Measurements from ENCODE around the gene MPC1L. TPM values are rescaled to one million over a fixed set of nuclear protein-coding genes. Genes with fewer than 3 reads are reported as not detected.

The MPC1L gene
- total RNA-seq, 4 donors from 2014 or later, result not detected

GRCh38 chrX:40660381-40660780 lies 37.2 kb downstream of the MPC1L start:
- no peaks in the 10 kb centered on the region for H3K4me1 ChIP-seq
- peaks cover 0 to 71% of the 10 kb centered on the region in 2 donors for H3K36me3 ChIP-seq
- TF ChIP-seq CTCF (IDR thresholded peaks at IDR 0.05), result no peak
- no peak for TF ChIP-seq POLR2A (IDR thresholded peaks at IDR 0.05)
- no peak for TF ChIP-seq POLR2AphosphoS5 (IDR thresholded peaks at IDR 0.05)
- no peak for TF ChIP-seq EP300 (IDR thresholded peaks at IDR 0.05)
- H3K27ac ChIP-seq, result no peak overlapping the region
- H3K9me3 ChIP-seq, result no peaks in the 10 kb centered on the region
- no peak for ATAC-seq
- no peaks in the 10 kb centered on the region for H3K27me3 ChIP-seq
- WGBS, 2 donors (ENCODE audit: low coverage in 1 of 2), result 86 to 91% methylated on average over 5 of the region's 5 CpGs
- no peak overlapping the region for H3K4me3 ChIP-seq

- no peak overlapping the region for H3K27ac ChIP-seq
- WGBS, 2 donors (ENCODE audit: low coverage in 1 of 2), result 86 to 100% methylated on average over 2 of the region's 2 CpGs
- no peaks in the 10 kb centered on the region for H3K27me3 ChIP-seq
- no peaks in the 10 kb centered on the region for H3K9me3 ChIP-seq
- TF ChIP-seq POLR2AphosphoS5 (IDR thresholded peaks at IDR 0.05) (no peak), EP300 (IDR thresholded peaks at IDR 0.05) (no peak), CTCF (IDR thresholded peaks at IDR 0.05) (no peak), POLR2A (IDR thresholded peaks at IDR 0.05) (no peak)
- no peaks in the 10 kb centered on the region for H3K4me1 ChIP-seq
- no peak for ATAC-seq
- peaks cover 0 to 83% of the 10 kb centered on the region in 2 donors for H3K36me3 ChIP-seq
- no peak overlapping the region for H3K4me3 ChIP-seq
Observed at GRCh38 chrX:40661489-40661888, 38.3 kb downstream of the MPC1L start.

- Histone ChIP-seq H3K27ac (peak overlapping the region in 1 of 4 donors; percentile 8), H3K36me3 (peaks cover 0 to 83% of the 10 kb centered on the region in 2 donors), H3K9me3 (no peaks in the 10 kb centered on the region), H3K4me3 (no peak overlapping the region), H3K27me3 (no peaks in the 10 kb centered on the region), H3K4me1 (no peaks in the 10 kb centered on the region)
- 85 to 92% methylated on average over 3 of the region's 3 CpGs for whole genome bisulfite sequencing, 2 donors (ENCODE audit: low coverage in 1 of 2)
- TF ChIP-seq CTCF (IDR thresholded peaks at IDR 0.05) (no peak), POLR2A (IDR thresholded peaks at IDR 0.05) (no peak), EP300 (IDR thresholded peaks at IDR 0.05) (no peak), POLR2AphosphoS5 (IDR thresholded peaks at IDR 0.05) (no peak)
- no peak for ATAC-seq
Observed at GRCh38 chrX:40663078-40663740, 40.0 kb downstream of the MPC1L start.

GRCh38 chrX:40663880-40664630 lies 40.8 kb downstream of the MPC1L start:
- H3K36me3 ChIP-seq, result peaks cover 0 to 83% of the 10 kb centered on the region in 2 donors
- TF ChIP-seq POLR2A (IDR thresholded peaks at IDR 0.05) (no peak), CTCF (IDR thresholded peaks at IDR 0.05) (peak in 1 of 4 experiments; percentile 46)
- no peaks in the 10 kb centered on the region for H3K4me1 ChIP-seq
- ATAC-seq, result no peak
- no peak overlapping the region for H3K4me3 ChIP-seq
- H3K9me3 ChIP-seq, result no peaks in the 10 kb centered on the region
- WGBS, 2 donors (ENCODE audit: low coverage in 1 of 2), result 34 to 43% methylated on average over 5 to 6 of the region's 6 CpGs
- H3K27me3 ChIP-seq, result no peaks in the 10 kb centered on the region
- no peak overlapping the region for H3K27ac ChIP-seq

- TF ChIP-seq EP300 (IDR thresholded peaks at IDR 0.05) (no peak), CTCF (IDR thresholded peaks at IDR 0.05) (peak in 1 of 4 experiments; percentile 6), POLR2AphosphoS5 (IDR thresholded peaks at IDR 0.05) (no peak), POLR2A (IDR thresholded peaks at IDR 0.05) (no peak)
- WGBS, 2 donors (ENCODE audit: low coverage in 1 of 2), result 43 to 45% methylated on average over 1 to 5 of the region's 6 CpGs
- no peaks in the 10 kb centered on the region for H3K27me3 ChIP-seq
- H3K4me1 ChIP-seq, result no peaks in the 10 kb centered on the region
- H3K4me3 ChIP-seq, result no peak overlapping the region
- no peak for ATAC-seq
- H3K9me3 ChIP-seq, result no peaks in the 10 kb centered on the region
- H3K27ac ChIP-seq, result no peak overlapping the region
- peaks cover 0 to 72% of the 10 kb centered on the region in 2 donors for H3K36me3 ChIP-seq
Observed at GRCh38 chrX:40671126-40671525, 47.9 kb downstream of the MPC1L start.
